IPS-NIHi11 (cell line): Measurements from ENCODE around the gene RAE1.

Experiments used
- DNase-seq: peaks from one replicate; pipeline ENCODE4 v3.0.0; 2012; ENCODE audit warnings: mixed read lengths, low spot score

The RAE1 gene

DNA sequence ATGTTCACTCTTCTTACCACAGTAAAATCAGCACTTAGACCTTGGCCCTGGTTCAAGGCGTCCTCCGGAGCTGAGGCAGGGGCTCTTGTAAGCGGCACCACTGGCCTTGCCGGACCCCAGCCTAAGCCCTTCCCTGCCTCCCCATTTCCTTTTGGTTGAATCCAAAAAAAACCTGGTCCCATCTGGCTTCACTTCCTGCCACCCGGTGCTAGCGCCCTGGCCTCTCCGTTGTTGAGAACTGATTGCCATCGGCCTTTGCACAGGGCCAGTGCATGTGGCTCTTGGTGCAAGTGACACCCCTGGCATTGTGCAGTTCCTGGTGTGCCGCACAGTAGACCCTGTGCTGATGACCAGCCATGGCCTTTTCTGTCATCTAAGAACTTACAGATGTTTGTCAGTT, 21.1 kb downstream of the RAE1 start:
- no peak for DNase-seq

DNA sequence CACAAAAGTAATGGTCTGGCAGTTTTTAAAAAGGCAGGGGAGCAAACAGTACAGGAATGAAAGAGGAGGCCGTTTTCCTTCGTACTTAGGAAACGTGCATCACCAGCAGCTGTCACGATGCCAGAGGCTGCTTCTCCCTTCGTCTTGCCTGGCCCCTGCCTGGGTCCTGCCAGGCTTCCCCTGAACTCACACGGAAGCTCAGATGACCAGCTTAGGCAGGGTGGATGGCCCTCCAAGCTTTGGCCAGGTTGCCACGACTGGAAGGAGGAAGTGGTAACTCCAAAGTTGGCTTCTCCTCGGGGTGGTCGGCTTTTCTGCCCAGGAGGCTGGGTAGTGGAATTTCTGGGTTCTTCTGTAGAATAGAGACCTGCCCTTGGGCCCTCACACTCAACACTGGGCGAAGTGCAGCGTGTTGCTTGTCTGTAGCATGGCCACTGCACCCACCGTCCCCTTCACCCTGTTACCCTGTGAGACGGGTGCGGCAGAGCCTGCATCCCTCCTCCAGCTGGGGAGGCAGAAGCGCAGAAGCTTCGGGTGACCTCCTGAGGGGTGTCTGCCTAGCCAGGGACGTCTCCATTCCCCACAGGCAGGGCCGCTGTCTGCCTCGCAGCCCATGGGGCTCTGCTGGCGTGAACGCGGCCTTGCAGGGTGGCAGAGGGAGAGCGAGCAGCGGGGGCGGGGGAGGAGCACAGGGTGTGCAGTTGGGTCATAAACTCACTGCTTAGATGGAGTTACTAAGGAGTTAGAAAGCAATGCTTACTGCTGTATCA, 21.7 kb downstream of the RAE1 start:
- no peak for DNase-seq

DNA sequence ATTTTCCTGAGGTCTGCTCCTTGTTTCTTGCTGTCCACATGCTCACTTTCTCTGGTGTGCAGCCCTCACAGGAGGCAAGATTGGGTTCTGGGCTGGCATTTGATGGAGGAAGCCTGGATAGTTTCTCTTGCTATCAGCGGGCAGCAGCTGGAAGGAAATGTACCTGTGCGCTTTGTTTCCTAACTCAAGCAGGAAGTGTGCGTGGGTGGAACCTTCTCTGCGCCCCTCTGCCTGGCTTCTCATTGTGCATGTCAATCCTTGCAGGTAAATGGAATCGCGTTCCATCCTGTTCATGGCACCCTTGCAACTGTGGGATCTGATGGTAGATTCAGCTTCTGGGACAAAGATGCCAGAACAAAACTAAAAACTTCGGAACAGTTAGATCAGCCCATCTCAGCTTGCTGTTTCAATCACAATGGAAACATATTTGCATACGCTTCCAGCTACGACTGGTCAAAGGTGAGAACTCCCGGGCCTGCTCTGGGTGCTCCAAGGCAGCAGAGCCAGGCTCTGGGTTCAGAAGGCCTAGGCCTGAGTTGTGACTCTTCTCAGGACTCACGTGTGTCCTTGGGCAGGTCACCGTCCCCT, 23.4 kb downstream of the RAE1 start:
- no peak for DNase-seq

DNA sequence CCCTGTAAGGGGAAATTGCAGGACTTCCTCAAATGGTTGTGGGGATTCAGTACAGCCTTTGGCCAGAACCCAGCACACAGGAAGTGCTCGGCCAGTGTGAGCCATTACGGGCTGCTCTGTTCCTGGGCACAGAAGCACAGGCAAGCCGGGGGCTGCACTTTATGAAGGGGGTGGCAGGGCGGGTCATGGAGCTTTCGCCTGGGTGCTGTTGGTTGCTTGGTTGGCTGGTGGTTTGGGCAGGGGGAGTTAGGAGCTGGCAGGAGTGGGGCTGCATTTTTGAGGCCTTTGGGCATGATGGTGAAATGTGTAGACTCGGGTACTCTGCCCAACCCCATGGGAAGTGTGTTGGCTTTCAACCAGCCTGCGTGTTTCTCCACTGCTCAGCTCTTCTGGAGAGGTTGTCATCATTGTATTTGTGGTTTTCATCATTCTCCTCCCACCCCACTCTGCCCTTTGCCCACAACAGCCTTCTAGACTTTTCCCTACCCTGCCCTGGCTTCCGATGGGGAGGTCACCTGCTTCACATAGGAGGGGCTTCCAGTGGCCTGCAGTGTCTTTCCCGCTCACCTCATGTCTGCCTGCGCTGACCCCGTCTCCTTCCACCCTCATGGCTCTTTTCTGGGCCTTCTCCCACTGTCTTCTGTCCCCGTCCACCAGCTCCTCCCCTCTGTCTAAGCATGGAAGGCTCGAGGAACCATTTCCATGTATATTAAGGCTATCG, 24.0 kb downstream of the RAE1 start:
- no peak for DNase-seq

DNA sequence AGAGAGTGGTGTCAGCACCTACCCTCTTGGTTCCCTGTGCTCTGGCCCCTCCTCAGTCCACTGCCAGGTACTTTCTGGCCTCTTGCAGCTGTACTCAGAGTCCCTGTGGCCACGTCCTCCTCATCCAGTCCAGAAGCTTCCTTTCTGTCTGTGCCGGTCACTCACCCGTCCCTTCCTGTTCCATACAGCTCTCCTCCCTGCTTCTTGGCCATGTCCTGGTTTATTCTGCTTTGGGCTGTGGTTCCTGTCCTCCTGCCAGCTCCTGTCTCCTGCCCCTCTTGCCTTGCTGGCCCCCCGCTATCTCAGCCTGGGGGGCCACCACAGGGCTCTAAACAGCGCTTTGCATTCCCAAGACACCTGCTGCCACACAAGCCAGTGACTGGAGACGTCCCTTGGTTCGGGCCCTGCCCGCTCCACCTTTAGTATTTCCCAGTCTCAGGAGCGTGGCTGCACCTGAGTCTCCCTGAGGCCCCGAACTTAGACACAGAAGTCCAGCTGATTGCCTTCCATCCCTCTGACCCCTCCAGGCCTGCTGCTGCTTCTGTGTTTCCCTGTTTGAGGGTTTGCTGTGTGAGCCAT, 24.7 kb downstream of the RAE1 start:
- no peak for DNase-seq

DNA sequence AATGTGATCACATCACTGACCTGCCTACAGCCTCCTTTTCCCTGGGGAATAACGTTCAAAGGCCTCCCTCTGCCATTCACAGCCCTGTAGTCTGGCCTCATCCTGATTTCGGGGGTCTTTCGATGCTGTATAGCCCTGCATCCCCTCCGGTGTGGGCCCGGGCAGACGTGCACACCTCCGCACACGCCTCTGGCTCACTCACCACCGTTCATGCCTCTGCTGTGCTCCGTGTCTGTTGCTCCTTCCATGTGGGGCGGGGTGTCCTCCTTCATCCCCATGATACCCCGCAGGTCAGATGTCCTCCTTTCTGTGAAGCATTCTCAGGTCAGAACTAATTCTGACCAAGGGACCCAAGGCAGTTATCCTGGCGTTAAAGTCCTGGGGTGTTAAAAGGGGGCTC, 26.3 kb downstream of the RAE1 start:
- DNase-seq = no peak

DNA sequence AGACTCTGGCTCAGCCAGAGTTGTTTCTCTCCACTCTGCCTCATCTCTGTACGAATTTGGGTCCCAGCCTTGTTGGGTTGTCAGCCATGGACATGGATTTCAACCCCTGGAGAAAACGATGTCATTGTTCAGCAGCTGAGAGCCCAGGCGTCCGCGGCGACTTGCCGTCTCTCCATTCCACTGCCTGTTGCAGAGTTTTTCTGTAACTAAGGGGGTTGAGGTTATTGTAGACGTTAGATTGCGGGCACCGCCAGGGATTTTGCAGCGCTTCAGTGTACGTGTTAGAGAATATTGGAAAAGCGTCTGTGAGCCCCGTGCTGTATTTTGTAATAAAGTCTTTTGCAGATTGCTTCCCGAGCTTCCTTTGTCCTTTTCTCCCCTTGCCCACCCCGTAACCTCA, 27.1 kb downstream of the RAE1 start:
- no peak for DNase-seq

DNA sequence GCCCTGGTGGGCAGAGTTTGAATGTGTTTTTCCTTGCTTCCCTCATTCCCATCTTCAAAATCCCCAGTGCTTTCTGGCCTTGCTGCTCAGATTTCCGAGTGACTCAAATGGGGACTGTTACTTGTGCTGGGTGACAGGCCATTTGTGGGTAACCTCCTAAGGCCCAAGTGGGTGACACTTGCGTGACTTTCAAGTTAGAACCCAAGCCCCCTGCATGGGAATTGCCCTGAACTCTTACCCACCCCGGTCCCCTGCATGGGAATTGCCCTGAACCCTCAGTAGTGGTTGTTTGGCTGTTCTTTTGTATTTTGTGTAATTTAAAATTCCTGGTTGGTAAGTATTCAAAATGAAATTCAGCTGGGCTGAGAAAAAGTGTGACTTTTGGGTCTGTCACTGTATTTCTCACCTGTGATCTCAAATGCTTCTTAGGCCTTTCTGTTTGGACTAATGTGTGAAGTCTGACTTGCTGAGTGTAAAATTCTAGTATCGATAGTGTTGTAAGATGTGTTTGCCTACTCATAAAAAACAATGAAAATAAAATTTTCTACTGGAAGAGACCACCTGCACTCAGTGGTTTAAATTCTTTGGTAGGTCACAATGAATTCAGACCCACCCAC, 27.7 kb downstream of the RAE1 start:
- no peak for DNase-seq

DNA sequence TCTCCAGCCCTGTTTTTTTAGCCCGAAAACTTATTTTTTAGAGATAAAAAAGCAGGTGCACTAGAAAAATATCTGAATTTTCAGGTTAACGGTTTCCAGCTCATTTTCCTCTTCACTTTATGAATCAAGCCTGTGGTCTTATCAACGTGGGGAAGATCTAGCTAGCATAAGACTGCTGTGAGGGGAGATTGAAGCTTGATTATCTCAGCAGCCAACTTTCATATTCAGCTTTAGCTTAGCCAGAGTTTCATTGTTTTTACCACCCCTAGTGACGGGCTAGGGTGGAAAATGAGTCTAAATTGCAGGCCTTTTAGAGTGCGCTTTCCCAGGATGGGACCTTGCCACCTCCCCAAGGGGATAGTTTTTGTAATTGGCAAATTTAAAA, 28.2 kb downstream of the RAE1 start:
- DNase-seq = no peak

DNA sequence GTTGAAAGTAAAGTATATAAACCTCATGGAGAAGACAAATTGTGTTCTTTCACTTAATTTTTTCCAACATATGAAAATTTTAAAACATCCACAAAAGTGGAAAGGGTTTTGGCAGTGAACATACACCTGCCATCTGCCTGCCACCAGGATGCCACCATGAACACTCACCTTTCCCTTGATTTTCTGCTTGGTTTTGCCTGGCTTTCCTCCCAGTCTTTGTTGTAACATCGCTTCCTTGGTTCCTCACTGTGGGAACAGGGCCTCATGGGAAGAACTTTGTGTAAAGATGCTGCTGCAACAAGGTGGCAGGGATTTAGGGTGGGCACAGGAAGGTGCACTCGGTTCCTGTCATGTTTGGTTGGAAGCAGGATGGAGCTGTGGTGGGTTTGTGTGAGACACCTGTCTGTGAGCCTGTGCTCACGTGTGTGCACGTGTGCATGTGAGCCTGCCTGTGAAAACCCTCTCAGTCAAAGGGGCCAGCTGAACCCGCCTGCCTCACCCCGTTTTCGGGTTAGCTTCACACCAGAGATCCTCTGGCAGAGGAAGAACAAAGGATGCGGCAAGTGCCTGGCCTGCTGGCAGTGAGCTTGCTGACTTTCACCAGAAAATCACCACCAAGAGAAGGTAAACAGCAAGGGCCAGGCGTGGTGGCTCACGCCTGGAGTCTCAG, 29.2 kb downstream of the RAE1 start:
- no peak for DNase-seq

DNA sequence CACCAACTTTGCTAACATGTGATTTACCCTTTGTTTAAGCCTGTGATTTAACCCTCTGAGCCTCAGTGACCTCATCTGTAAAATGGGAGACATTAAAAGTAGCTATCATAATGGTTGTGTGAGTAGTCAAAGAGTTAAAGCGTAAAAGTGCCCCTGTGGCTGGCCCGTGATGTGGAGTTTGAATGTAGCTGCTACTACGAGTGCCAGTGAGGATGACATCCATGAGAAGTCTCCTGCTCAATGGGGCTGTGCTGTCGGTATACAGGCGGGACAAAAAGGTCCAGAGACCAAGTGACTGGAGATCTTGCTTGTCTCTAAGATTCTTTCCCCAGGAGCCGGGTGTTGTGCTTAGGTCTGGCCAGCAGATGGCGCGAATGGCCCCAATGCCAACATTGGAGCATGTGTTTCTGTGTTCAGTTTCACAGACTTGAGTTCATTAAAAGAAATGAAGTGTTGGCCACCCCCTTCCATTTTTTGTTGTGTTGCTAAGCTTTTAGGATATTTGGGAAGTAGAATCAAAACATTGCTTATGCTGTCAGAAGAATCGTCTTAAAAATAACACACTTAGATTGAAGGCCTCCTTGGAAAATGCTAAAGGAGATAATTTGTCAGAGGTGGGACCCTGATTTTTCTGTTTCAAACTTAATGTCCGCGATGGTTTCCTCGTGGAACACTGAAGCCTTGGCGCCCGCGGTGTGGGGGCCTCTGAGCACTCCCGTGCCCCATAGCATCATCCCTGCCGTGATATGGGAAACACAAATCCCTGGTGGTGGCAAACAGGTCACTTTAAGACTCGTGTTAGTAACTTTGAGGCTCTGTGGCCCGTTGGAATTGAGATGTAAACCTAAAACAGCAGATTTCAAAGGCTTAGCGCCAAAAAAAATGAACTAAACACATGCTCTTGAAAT, 30.8 kb downstream of the RAE1 start:
- peak; percentile 88 for DNase-seq

DNA sequence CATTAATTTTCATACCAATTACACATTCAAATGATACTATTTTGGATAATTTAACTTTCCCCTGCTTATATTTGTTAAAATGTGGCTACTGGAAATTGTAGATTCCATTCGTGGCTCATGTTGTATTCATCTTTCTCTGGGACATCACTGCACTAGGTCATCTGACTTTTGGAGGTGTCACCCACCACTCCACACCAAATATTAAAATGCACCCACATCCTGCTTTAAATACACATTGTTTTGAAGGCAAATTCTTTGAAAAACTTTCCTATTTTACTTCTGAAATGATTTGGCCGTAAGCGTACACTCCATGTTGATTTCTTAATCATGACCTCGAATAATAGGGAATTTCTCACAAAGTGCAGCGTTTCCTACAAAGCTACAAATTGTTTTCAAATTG, 31.5 kb downstream of the RAE1 start:
- no peak for DNase-seq

DNA sequence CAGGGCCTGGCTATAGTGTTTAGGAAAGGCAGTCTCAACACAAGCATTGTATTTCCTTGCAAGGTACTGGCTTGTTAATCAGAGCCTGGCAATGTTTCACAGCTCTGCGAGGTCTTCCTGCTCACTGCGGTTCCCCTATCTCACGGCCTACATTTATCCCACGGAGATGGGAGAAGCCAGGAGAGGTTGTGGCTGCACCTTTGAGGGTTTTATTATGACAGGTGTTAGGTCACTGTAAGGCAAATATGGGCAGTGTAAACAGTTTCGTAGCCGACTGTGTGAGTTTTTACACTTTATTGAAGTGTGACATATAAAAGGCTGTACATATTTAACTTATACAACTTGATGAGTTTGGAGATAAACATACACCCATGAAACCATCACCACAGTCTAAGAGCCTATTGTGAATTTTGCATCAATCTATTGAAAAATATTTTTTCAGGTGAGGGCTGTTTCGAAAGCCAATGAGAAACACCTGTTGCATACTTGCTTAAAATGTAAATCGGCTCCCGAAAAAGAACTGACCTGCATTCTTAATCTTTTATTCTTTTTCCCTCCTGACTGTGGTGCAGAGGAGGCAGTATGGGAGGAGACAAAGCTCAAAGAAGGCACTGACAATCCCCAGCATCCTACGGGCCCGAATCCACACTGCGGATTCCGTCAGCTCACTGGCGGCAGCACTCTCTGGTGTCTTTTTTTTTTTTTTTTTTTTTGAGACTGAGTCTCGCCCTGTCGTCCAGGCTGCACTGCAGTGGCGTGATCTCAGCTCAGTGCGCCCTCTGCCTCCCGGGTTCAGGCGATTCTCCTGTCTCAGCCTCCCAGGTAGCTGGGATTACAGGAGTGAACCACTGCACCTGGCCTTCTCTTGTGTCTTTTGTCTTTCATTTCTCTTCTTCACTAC, 32.6 kb downstream of the RAE1 start:
- DNase-seq = no peak

DNA sequence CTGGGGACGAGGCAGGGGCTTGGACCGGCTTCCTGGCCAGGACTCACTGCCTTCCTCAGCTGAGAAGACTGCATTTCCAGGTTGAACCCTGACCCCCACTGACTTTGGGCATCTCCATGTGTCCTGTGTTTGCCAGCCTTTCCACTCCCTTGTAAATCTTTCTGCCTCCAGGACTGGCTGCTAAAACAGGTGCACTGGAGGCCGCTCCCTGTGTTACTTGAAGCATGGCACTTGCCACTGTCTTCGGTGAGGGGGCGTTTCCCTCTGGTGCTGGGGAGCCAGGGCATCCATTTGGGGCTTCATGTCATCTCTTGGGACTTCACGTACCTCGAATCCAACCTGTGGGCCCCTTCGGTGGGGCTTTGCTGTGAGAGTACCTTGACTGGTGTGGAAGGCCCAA, 33.4 kb downstream of the RAE1 start:
- no peak for DNase-seq

DNA sequence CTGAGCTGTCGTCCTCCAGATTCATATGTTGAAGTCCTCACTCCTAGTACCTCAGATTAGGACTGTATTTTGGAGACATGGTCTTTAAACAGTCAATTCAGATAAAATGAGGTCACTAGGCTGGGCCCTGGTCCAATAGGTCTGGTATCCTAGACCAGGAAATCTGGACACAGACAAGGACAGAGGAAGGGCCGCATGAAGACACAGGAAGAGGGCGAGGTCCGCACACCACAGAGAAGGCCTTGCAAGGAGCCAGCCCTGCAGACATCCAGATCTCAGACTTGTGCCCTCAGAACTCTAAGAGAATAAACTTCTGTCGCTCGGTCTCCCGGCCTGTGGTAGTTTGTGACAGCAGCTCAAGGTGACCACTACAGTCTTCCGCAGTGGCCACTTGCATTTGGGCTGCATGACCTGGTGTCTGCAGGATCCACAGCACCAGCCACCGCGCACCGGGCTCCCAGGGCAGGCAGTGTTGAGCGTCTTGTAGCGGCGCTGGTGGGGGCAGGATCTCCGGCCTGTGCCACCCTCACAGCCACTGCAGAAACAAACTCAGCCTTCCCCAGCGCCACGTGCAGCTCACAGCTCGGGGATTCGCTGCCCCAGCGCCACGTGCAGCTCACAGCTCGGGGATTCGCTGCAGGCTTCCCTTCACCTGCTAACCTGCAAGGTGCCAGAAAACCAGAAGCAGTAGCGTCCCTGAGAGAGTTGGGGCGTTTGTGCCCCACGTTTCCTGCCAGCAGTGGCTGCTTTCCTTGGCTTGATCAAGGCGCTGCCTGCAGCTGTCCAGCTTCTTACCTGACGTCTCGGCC, 34.1 kb downstream of the RAE1 start:
- no peak for DNase-seq

DNA sequence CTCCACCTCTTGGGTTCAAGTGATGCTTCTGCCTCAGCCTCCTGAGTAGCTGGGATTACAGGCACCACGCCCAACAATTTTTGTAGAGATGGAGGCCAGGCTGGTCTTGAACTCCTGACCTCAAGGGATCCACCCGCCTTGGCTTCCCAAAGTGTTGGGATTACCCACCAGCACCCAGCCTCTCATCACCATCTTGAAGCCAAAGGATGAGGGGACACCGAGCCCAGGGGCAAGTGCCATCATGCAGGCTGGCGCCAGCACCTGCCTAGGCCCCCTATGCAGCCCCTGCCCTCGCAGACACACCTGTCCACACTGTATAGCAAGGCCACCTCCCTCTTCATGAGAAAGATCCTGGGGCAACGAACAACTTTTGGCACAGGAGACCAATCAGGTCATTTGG, 34.9 kb downstream of the RAE1 start:
- DNase-seq = no peak

DNA sequence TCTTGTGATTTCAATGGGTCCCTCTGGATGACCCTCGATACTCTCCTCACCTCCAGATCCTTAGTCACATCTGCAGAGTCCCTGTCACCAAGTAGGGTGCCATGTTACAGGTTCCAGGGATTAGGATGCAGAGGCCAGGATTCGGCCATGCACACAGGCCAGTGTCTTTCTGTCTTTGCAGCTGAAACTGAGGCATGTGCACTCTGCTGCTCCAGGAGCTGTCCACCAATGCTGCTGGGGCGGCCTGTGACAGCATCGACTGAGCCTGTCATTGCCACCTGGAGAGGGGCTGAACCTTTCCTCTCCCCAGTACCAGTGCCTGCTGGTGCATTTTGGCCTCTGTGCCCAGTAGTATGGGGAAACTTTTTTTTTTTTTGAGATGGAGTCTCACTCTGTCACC, 35.7 kb downstream of the RAE1 start:
- DNase-seq = no peak

DNA sequence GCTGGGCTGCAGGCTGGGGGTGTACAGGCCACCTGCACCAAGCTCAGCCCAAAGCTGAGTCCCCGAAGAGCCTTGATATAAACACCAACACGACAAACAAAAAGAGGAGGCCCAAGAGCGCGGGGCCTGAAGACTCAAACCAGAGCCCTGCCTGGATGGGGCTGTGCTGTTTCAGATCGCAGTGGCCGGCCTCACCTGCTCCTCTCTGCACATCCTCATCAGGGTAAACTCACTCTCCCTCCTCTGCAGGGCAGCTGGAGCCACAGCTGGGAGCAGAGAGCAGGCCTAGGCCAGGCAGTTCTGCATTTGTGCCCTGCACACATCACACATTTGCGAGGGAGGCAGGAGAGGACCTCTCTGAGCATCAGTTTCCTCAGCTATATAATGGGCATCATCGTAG, 36.4 kb downstream of the RAE1 start:
- DNase-seq = no peak

DNA sequence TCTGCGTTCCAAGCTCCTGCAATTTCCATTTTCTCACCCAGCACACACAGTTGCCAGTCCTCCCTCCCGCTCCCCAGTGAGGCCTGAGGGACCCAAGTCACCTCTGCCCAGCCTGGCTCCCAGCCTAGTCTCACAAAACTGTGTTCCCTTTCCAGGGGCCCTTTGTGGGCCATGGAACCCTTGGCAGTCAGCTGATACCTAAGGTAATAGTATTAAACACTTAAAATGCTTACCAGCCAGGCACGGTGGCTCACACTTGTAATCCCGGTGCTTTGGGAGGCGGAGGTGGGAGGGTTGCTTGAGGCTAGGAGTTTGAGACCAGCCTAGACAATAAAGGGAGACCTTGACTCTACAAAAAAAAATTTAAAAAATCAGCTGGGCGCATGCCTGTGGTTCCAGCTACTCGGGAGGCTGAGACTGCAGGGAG, 36.9 kb downstream of the RAE1 start:
- DNase-seq = no peak
